Measurements from ENCODE around the gene MCC.

- TF ChIP-seq CTCF (IDR thresholded peaks at IDR 0.05; ENCODE audit: insufficient read depth, low read length), result no peak
- TF ChIP-seq POLR2AphosphoS5 (IDR thresholded peaks at IDR 0.05; ENCODE audit: low read depth), result no peak
Observed at GRCh38 chr5:113223831-113224604, 264.2 kb downstream of the MCC start.
